Measurements from ENCODE around the gene WDR91.
A peak's percentile ranks its signal among the peaks of the same experiment; 100 is the strongest.

Gene WDR91

GRCh38 chr7:135197343-135197742, 14.0 kb downstream of the WDR91 start:
- Mint-ChIP-seq H3K4me3 (no peak overlapping the region), H3K9me3 (no peaks in the 10 kb centered on the region), H3K36me3 (ENCODE audit: low read depth) (peaks cover 22% of the 10 kb centered on the region), H3K27ac (no peak overlapping the region), H3K27me3 (ENCODE audit: low read depth) (no peaks in the 10 kb centered on the region), H3K4me1 (ENCODE audit: low read depth) (peaks cover 3% of the 10 kb centered on the region)

- no peaks in the 10 kb centered on the region for H3K4me1 Mint-ChIP-seq (ENCODE audit: low read depth)
- H3K36me3 Mint-ChIP-seq (ENCODE audit: low read depth), result peaks cover 24% of the 10 kb centered on the region
- no peaks in the 10 kb centered on the region for H3K9me3 Mint-ChIP-seq
- H3K27me3 Mint-ChIP-seq (ENCODE audit: low read depth), result no peaks in the 10 kb centered on the region
- H3K27ac Mint-ChIP-seq, result no peak overlapping the region
- H3K4me3 Mint-ChIP-seq, result no peak overlapping the region
These were observed 15.2 kb downstream of the WDR91 start for GRCh38 chr7:135195968-135196629.

DNA sequence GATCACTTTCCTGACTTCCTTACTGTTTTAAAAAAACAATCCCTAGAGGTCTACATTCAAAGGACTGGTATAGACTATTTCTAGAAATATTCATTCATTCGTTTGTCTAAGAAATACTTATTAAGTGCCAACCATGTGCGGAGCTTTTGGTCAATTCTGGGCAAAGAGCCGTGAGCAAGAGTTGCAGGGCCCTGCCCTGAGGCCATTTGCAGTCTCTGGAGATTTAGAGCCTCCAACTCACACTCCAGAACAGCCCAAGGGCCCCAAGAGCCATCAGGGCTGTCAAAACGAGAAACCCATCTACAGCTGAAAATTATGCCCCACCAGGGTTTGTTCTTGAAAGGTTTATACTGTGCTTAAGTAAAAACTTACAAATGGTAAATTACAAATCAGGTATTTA, 16.2 kb downstream of the WDR91 start:
- H3K27me3 Mint-ChIP-seq (ENCODE audit: low read depth), result no peaks in the 10 kb centered on the region
- no peaks in the 10 kb centered on the region for H3K4me1 Mint-ChIP-seq (ENCODE audit: low read depth)
- H3K9me3 Mint-ChIP-seq, result no peaks in the 10 kb centered on the region
- H3K27ac Mint-ChIP-seq, result no peak overlapping the region
- no peak overlapping the region for H3K4me3 Mint-ChIP-seq
- H3K36me3 Mint-ChIP-seq (ENCODE audit: low read depth), result peaks cover 30% of the 10 kb centered on the region

DNA sequence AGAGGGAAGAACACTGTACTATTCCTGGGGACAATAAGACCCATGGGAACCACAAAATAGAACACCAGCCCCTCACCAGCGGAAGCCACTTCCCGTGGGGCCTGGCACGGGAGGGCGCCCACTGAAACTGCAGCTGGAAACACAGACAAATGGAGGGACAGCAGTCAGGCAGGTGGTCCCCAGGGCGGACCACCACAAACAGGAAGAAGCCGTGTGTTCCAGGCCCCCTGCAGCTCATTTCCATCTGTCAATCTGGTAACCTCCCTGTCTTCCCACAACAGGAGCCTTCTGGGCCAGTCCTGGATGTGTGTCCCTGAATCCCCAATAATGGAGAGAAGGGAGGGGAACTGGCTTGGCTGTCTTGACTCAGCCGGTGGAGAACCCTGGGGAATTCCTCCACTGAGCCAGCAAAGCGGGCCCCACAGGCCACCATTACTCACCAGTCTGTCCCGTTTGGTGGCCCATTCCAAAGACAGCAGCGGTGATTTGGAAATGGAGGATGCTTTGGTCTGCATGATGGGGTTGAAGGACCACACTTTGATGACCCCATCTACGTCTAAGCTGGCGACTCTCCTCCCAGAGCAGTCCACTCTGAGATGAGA, 16.7 kb downstream of the WDR91 start:
- peaks cover 30% of the 10 kb centered on the region for H3K36me3 Mint-ChIP-seq (ENCODE audit: low read depth)
- H3K4me1 Mint-ChIP-seq (ENCODE audit: low read depth), result no peaks in the 10 kb centered on the region
- H3K4me3 Mint-ChIP-seq, result no peak overlapping the region
- H3K27ac Mint-ChIP-seq, result no peak overlapping the region
- no peaks in the 10 kb centered on the region for H3K9me3 Mint-ChIP-seq
- H3K27me3 Mint-ChIP-seq (ENCODE audit: low read depth), result no peaks in the 10 kb centered on the region

- no peak overlapping the region for H3K27ac Mint-ChIP-seq
- peaks cover 3% of the 10 kb centered on the region for H3K4me1 Mint-ChIP-seq (ENCODE audit: low read depth)
- no peak overlapping the region for H3K4me3 Mint-ChIP-seq
- no peaks in the 10 kb centered on the region for H3K9me3 Mint-ChIP-seq
- H3K36me3 Mint-ChIP-seq (ENCODE audit: low read depth), result peaks cover 28% of the 10 kb centered on the region
- no peaks in the 10 kb centered on the region for H3K27me3 Mint-ChIP-seq (ENCODE audit: low read depth)
These were observed 17.7 kb downstream of the WDR91 start for GRCh38 chr7:135193615-135194081.

DNA sequence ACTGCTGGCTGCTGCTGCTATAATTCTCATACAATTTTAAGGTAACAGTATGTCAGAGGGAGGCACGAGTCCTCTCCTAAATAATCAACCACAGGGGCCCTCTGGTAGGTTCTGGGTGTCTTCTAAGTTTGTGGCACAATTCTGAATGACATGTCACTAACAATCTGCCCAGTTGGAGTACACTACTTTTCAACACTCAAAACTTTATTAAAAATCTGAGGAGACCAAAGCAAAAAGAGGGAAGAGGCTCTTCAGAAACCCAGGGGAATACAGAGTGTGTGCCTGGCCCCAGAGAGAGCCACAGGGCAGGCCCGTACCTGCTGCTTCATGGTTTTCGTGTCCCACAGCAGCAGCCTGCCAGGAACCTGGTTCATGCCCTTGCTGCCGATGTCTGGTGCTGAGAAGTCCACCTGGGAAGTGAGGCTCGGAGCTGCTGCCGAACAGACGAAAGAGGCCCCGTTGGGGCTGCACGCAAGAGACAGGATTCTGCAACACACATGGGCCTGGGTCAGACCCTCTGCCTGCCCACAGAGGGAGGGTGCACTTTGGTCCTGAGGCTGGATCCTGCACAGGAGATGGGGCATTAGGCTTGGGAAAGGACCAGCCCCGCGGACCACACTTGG, 18.3 kb downstream of the WDR91 start:
- Mint-ChIP-seq H3K4me3 (no peak overlapping the region), H3K27ac (no peak overlapping the region), H3K27me3 (ENCODE audit: low read depth) (no peaks in the 10 kb centered on the region), H3K36me3 (ENCODE audit: low read depth) (peaks cover 29% of the 10 kb centered on the region), H3K4me1 (ENCODE audit: low read depth) (peaks cover 3% of the 10 kb centered on the region), H3K9me3 (no peaks in the 10 kb centered on the region)

DNA sequence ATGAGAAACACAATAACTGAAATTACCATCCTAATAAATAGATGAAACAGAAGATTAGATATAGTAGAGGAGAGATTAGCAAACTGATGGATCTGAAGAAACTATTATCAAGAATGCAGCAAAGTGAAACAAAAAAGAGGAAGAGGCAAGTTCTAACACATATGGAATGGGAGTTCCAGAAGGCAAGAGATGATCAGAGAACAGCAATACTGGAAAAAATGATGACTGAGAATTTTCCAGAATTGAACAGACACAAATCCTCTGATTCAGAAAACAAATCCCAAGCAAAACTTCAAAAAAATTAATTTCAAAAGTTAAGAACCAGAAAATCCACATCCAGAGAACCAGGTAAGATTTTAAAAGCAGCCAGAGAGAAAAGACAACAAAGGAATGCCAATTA, 20.6 kb downstream of the WDR91 start:
- peaks cover 5% of the 10 kb centered on the region for H3K4me1 Mint-ChIP-seq (ENCODE audit: low read depth)
- peaks cover 31% of the 10 kb centered on the region for H3K36me3 Mint-ChIP-seq (ENCODE audit: low read depth)
- H3K9me3 Mint-ChIP-seq, result no peaks in the 10 kb centered on the region
- no peak overlapping the region for H3K4me3 Mint-ChIP-seq
- no peaks in the 10 kb centered on the region for H3K27me3 Mint-ChIP-seq (ENCODE audit: low read depth)
- H3K27ac Mint-ChIP-seq, result no peak overlapping the region

- no peak overlapping the region for H3K4me3 Mint-ChIP-seq
- peaks cover 5% of the 10 kb centered on the region for H3K4me1 Mint-ChIP-seq (ENCODE audit: low read depth)
- H3K36me3 Mint-ChIP-seq (ENCODE audit: low read depth), result peaks cover 38% of the 10 kb centered on the region
- H3K27me3 Mint-ChIP-seq (ENCODE audit: low read depth), result no peaks in the 10 kb centered on the region
- no peaks in the 10 kb centered on the region for H3K9me3 Mint-ChIP-seq
- no peak overlapping the region for H3K27ac Mint-ChIP-seq
These were observed 21.4 kb downstream of the WDR91 start for GRCh38 chr7:135189961-135190360.

- Mint-ChIP-seq H3K27me3 (ENCODE audit: low read depth) (no peaks in the 10 kb centered on the region), H3K9me3 (peaks cover under 1% of the 10 kb centered on the region), H3K36me3 (ENCODE audit: low read depth) (peaks cover 40% of the 10 kb centered on the region), H3K4me3 (no peak overlapping the region), H3K27ac (no peak overlapping the region), H3K4me1 (ENCODE audit: low read depth) (peaks cover 5% of the 10 kb centered on the region)
These were observed 22.1 kb downstream of the WDR91 start for GRCh38 chr7:135189221-135189662.

DNA sequence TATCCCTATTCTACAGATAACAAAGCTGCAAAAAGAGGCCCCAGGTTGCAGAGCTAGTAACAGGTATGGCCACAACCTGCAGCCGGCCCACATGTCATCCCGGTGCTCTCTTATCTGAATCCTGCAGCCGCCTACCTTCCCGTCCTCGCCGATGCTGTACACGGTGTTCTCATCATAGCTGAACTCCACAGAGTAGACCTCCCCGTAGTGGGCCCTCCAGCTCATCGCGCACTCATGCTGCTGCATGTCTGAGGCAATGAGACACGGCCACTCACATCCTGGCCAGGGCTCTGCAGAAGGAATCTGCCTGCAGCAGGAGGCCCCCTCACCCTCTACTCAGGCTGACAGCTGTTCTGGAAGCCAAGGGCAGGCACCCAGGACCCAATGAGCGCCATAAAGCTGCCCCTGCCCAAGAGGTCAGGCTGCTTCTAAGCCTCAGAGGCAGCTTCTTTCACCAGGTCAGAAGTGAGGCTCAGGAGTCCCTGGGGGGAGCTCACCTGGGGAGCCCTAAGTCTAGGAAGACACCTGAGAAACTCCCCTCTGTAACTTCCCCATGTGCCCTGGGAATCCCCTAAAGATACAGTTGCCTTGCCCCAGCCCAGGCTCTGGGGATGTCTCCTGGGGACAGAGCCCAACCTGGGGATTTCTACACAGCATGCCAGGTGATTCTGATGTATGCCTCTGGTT, 22.9 kb downstream of the WDR91 start:
- Mint-ChIP-seq H3K36me3 (ENCODE audit: low read depth) (peaks cover 43% of the 10 kb centered on the region), H3K4me1 (ENCODE audit: low read depth) (peaks cover 5% of the 10 kb centered on the region), H3K4me3 (no peak overlapping the region), H3K9me3 (peaks cover 9% of the 10 kb centered on the region), H3K27me3 (ENCODE audit: low read depth) (no peaks in the 10 kb centered on the region), H3K27ac (no peak overlapping the region)

DNA sequence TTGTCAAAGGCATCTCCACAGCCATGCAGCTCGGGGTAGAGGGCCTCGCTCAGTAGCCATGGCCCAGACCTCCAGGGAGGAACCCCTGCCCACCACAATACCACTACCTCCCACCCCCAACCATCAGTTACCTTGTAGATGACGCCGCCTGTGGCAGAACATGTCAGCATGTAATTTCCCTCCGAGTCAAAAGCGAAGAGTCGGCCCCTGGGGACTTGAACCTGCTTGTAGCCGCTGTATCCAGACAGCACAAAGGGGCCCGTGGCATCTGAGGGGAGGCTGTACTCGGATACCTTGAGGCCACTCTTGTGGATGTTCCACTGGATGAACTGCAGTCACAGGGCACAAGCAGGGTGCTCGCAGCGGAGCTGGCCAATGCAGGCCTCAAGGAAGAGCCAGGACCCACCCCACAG, 24.5 kb downstream of the WDR91 start:
- Mint-ChIP-seq H3K27me3 (ENCODE audit: low read depth) (no peaks in the 10 kb centered on the region), H3K4me3 (no peak overlapping the region), H3K4me1 (ENCODE audit: low read depth) (peaks cover 5% of the 10 kb centered on the region), H3K27ac (peak overlapping the region; percentile 17), H3K9me3 (peaks cover 17% of the 10 kb centered on the region), H3K36me3 (ENCODE audit: low read depth) (peaks cover 52% of the 10 kb centered on the region)

DNA sequence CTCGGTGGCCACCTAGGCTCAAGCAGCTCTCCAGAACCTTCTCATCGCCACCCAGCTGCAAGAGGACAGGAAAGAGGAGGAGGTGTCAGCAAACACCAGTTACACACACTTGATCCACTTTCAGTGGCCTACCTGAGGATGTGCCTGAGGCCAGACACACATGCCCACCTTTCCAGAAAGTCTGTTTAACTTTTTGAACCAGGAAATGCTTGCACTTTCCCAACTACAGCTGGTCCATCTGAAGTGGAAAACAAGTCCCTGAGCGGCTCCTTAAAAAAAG, 25.1 kb downstream of the WDR91 start:
- Mint-ChIP-seq H3K36me3 (ENCODE audit: low read depth) (peaks cover 54% of the 10 kb centered on the region), H3K4me3 (no peak overlapping the region), H3K27ac (no peak overlapping the region), H3K4me1 (ENCODE audit: low read depth) (peaks cover 5% of the 10 kb centered on the region), H3K27me3 (ENCODE audit: low read depth) (no peaks in the 10 kb centered on the region), H3K9me3 (peaks cover 24% of the 10 kb centered on the region)

- no peak overlapping the region for H3K4me3 Mint-ChIP-seq
- peaks cover 27% of the 10 kb centered on the region for H3K9me3 Mint-ChIP-seq
- no peak overlapping the region for H3K27ac Mint-ChIP-seq
- peaks cover 55% of the 10 kb centered on the region for H3K36me3 Mint-ChIP-seq (ENCODE audit: low read depth)
- H3K27me3 Mint-ChIP-seq (ENCODE audit: low read depth), result no peaks in the 10 kb centered on the region
- H3K4me1 Mint-ChIP-seq (ENCODE audit: low read depth), result peaks cover 5% of the 10 kb centered on the region
These were observed 25.7 kb downstream of the WDR91 start for GRCh38 chr7:135185471-135186260.

DNA sequence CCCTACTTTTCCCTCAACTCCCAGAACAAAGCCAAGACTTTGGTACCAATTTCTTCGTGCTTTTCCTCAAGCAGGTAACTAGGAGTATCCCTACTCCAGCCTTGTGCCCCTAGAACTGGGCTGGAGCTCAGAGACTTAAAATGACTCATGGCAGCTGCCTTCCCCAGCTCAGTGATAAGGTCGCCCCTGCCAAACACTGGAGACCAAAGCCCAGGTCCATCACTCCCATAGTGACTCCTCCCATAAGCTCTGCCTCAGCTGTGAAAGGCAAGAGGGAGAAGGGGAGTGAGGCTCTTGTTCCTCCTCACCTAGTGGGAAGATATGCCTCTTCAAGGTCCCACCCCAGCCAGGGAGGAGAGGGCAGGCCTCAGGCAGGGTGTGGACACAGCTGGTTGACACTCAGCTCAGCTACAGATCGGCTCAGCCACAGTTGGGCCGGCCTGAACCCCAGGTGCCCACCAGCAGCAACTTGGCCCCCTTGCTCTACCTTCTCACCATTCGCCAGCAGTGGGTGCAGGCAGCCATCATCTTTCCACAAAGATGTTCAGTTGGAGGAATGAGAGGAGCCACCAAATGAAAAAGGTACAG, 27.0 kb downstream of the WDR91 start:
- peaks cover 58% of the 10 kb centered on the region for H3K36me3 Mint-ChIP-seq (ENCODE audit: low read depth)

More for the DNA sequence above, 27.0 kb downstream of the WDR91 start:
- Mint-ChIP-seq H3K27me3 (ENCODE audit: low read depth) (no peaks in the 10 kb centered on the region), H3K4me1 (ENCODE audit: low read depth) (peaks cover 8% of the 10 kb centered on the region), H3K4me3 (no peak overlapping the region), H3K27ac (no peak overlapping the region), H3K9me3 (peaks cover 38% of the 10 kb centered on the region)

All from T-helper 1 cell treated with Interleukin-12 subunit alpha and Interleukin-12 subunit beta and Interleukin-4 antibody, amounts not matched to agents 30 μg/mL and 1 μg/mL, for 36 hours (primary cell).